Left renal cortex interstitium (tissue), 4 donors: Measurements from ENCODE around the gene KIAA1217. TPM values are rescaled to one million over a fixed set of nuclear protein-coding genes. Genes with fewer than 3 reads are reported as not detected.
"Not testable (repeated sequence)": the region's sequence is repeated elsewhere in the genome, so short reads cannot be mapped to it uniquely, and the experiment has no call there.

Experiments used
- DNase-seq, 4 donors: peaks; one replicate each; pipeline ENCODE4 v3.0.0-alpha.2; 2013; ENCODE audit warnings: low read depth in 4 of 4, low spot score in 2 of 4, missing footprints in 1 of 4
- polyA plus RNA-seq, 4 donors: library from polyadenylated mRNA; unstranded; fragments of 120-200 nt; gene quantifications; one replicate each; pipeline ENCODE4 v1.2.1, GENCODE V29; 2013; ENCODE audit not compliant: insufficient read length in 4 of 4

KIAA1217 gene
- polyA plus RNA-seq, 4 donors: 67.5 to 106 (median 86.3) TPM

DNA sequence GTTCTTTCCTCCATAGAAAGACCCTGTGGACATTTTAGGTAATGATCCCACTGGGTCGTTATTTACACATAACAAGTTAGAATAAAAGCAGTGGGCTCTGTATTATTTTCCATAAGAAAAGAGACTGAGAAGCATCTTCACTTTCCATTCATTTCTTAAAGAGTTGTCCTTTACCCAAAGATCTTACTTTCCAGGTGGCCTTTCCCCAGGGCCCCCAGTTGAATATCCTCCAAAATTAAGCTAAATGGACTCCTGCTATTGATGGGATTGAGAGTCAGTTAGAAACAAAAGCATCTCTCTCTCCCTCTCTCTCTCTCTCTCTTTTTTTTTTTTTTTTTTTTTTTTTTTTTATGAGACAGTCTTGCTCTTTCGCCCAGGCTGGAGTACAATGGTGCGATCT lies 224.8 kb downstream of the KIAA1217 start:
- no peak for DNase-seq

- DNase-seq: no peak
Measured at GRCh38 chr10:24434961-24435360, 226.0 kb downstream of the KIAA1217 start.

DNA sequence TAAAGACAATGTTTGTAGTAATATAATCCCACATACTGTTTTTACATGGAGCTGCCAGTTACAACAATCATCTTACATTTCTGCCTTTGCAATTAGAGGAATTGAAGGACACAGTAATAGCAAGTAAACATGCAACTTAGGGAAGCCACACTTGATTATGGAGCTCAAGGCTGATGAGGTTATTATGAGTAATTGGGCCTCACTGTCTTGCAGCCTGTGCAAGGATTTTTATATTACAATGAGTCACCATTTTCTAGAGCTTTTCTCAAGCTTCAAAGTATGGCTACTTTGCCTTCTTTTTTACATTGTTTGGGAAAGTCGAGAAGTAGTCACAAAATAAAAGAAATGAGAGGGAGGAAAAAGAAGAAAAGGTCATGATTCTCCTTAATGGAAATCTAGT lies 226.4 kb downstream of the KIAA1217 start:
- DNase-seq: no peak

DNA sequence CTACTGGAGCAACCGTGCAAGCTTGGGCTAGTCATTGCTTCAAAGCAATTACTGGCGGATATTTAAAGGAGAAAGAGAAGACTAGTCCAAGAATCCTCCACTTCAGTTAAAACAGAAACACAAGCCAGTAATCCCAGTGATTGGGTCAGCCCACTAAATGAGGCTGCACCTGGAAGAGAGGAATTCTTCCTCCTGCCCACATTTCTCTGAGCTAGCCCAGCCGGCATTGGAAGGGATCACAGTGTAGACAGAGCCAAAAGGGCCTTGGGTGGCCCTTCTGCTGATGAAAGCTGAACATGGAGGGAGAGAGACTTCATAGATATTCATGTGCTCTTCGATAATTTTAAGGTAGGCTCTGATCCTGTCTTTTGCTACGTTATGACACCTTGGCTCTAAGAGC lies 228.4 kb downstream of the KIAA1217 start:
- DNase-seq: no peak

- DNase-seq: no peak
Measured at GRCh38 chr10:24438800-24439199, 229.9 kb downstream of the KIAA1217 start.

GRCh38 chr10:24439935-24440334 lies 231.0 kb downstream of the KIAA1217 start:
- DNase-seq: no peak

DNA sequence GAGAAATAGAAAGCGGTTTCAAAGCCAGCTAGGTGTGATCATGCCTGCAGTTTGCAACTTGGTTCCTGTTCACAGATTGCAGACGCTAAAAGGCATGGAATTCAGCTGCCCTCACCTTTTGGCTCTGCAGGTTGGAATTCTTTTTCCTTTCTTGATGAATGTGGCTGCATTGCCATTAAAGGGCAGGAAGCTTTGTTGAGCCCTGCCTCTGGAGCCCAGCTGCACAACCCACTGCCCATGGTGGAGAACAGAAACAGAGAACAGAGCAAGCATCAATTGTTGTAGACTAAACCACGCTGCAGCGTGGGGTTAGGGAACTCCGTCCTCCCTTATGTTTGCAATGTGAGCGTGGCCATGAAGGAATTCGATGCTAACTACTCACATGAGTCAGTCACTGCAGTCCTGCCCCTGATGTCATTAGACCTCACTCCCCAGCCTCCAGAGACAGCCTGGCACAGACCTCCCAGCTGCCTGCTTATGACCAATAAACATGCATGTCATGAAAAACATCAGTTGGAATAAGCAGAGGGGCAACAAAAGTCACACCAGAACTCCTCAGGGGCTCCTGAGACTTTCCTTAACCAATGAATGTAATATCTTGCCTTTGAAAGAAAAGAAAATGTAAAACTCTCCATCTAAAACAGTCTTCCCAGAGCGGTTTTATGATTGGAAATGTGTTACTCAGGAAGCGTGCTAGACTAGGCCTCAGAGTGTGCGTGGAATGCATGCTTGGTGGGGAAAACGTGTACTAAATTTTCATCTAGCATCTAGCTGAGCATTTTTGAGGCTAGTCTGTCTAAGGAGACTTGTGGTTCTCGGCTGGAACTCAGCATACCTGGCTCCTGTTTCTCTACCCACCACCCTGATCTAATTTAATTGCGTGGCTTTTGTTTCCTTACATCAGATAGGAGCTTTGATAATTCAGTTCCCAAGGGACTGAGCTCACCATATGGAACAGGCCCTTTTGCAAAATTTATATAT lies 232.2 kb downstream of the KIAA1217 start:
- DNase-seq: no peak

- DNase-seq: no peak
Measured at GRCh38 chr10:24442234-24442633, 233.3 kb downstream of the KIAA1217 start.

GRCh38 chr10:24442641-24443174 lies 233.8 kb downstream of the KIAA1217 start:
- DNase-seq: not testable (repeated sequence)

- no peak for DNase-seq
Measured at GRCh38 chr10:24444337-24444736, 235.4 kb downstream of the KIAA1217 start.

DNA sequence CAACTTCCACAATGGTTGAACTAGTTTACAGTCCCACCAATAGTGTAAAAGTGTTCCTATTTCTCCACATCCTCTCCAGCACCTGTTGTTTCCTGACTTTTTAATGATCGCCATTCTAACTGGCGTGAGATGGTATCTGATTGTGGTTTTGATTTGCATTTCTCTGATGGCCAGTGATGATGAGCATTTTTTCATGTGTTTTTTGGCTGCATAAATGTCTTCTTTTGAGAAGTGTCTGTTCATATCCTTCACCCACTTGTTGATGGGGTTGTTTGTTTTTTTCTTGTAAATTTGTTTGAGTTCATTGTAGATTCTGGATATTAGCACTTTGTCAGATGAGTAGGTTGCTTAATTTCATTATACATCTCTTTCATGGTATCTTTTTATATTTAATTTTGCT lies 237.0 kb downstream of the KIAA1217 start:
- DNase-seq: not testable (repeated sequence)

DNA sequence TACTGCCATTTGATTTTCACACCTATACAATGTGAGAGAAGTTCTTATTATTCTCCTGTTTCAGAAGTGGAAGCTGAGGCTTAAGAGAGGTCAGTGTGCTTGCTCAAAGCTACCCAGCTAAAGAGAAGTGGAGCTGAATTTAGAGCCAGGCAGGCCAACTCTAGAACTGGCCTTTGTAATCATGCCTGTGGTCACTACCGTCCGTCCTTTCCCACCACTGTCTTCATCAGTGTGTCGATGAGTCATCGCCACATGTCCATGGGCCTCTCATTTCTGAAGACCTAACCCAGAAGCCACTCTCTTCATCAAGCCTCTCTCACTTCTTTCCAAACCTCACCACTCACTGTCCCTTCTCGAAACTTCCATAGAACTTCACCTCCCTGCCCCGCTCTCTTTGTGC lies 237.8 kb downstream of the KIAA1217 start:
- no peak for DNase-seq

DNA sequence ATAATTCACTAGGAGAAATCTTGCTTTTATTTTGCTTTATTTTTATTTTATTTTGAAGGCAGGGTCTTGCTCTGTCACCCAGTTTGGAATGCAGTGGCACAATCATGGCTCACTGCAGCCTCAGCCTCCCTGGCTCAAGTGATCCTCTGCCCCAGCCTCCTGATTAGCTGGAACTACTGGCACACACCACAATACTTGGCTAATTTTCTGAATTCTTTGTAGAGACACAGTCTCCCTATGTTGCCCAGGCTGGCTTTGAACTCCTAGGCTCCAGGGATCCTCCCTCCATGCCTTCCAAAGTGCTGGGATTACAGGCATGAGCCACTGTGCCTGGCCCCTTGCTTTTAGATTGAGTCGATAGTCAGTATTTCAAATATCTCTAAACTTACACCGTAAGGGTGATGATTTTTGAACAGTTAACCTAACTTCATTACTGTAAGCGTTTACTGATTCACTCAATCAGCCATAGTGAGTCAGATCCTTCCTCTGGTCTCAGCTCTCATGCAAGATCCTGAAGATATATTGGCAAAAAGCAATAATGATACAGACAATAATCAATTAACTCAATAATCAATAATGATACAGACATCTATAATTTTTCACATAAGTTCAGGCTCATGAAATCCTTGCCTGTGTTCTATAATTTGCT lies 239.5 kb downstream of the KIAA1217 start:
- DNase-seq: no peak

- no peak for DNase-seq
Measured at GRCh38 chr10:24449321-24449740, 240.4 kb downstream of the KIAA1217 start.

DNA sequence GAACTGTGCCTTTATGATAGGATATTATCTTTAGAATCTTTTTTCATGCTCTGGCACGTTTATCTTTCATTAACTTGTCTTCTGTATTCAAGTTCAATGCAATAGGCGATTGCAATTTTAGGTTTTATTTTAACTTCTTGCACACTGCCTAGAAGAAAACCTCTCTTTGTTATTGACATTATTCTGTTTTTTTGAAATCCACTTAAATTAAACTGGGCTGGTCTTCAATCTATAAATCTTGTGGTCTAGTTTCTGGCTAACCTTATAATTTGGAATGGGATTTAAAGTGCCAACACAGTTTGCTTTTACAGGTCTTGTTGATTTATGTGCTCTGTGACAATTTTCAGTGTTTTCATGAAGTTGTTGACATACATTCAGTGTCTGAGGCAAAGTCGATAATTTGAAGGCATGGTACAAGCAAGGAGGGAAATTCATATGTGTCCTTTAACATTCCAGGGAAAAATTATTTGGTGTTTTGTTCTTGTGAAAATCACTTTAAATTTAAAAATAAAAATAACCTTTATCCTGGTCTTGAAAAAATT lies 240.9 kb downstream of the KIAA1217 start:
- no peak for DNase-seq

- DNase-seq: no peak
Measured at GRCh38 chr10:24451325-24451820, 242.4 kb downstream of the KIAA1217 start.

GRCh38 chr10:24452030-24452429 lies 243.1 kb downstream of the KIAA1217 start:
- DNase-seq: no peak

DNA sequence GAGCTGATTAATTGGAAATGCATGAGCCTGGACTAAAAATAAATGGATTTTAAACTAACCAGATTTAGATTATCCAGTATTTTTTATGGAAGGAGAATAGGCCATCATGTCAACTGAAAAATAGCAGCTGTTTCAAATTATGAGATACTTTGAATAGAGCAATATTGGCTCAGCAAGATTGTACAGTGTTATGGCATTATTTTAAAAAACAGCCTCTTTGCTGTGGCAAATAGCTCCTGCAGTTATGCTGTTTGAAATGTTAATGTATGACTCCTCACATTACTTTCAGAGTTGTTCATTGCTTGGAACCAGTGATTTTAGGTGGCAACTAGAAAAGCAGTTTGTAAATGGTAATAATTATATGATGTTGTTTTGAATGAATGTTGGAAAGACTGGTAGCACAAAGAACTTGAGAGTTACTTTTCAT lies 244.5 kb downstream of the KIAA1217 start:
- no peak for DNase-seq

- no peak for DNase-seq
Measured at GRCh38 chr10:24453973-24454372, 245.0 kb downstream of the KIAA1217 start.

GRCh38 chr10:24455447-24455846 lies 246.5 kb downstream of the KIAA1217 start:
- DNase-seq: no peak

- DNase-seq: no peak
Measured at GRCh38 chr10:24456322-24456721, 247.4 kb downstream of the KIAA1217 start.
